Epithelial cell of proximal tubule (primary cell): ENCODE data around the gene CPSF4. TPM values are rescaled to one million over a fixed set of nuclear protein-coding genes. Genes with fewer than 3 reads are reported as not detected.

Experiments
- DNase-seq: peaks from one replicate; pipeline ENCODE4 v3.0.0-alpha.2; 2011; ENCODE audit warnings: low read depth
- H3K4me3 ChIP-seq: 2 replicates; pipeline ENCODE4 v1.5.1; 2011; ENCODE audit warnings: low read depth, mild to moderate bottlenecking, low read length
- total RNA-seq: library from RNA; depleted of rRNA; stranded (reverse); fragments of >200 nt; gene quantifications from 2 replicates; pipeline ENCODE4 v1.2.3, GENCODE V29; 2015
- TF ChIP-seq, protein P1 (sequence below): conservative IDR thresholded peaks from 2 replicates; pipeline ENCODE4 v1.5.1; 2012; ENCODE audit warnings: low read depth, mild to moderate bottlenecking, low read length

Gene CPSF4
- total RNA-seq, 1 donor from 2014 or later: 15.8 TPM

DNA sequence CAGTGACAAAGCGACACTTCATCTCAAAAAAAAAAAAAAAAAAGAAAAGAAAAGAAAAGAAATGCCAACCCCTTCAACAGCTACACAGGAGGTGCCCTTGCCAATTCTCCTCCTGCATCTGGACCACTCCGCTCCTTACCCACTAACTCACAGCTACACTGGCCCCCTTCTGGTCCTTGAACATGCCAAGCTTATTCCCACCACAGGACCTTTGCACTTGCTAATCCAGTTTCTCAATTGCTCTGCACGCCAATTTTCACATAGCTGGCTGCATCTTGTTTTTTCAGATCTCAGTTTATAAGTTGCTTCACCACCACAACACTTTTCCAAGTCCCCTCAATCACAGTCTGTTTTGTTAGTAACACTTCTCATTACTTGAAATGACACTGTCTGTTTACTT is 35.9 kb upstream of the CPSF4 start:
- no peak for DNase-seq
- TF ChIP-seq, protein P1, sequence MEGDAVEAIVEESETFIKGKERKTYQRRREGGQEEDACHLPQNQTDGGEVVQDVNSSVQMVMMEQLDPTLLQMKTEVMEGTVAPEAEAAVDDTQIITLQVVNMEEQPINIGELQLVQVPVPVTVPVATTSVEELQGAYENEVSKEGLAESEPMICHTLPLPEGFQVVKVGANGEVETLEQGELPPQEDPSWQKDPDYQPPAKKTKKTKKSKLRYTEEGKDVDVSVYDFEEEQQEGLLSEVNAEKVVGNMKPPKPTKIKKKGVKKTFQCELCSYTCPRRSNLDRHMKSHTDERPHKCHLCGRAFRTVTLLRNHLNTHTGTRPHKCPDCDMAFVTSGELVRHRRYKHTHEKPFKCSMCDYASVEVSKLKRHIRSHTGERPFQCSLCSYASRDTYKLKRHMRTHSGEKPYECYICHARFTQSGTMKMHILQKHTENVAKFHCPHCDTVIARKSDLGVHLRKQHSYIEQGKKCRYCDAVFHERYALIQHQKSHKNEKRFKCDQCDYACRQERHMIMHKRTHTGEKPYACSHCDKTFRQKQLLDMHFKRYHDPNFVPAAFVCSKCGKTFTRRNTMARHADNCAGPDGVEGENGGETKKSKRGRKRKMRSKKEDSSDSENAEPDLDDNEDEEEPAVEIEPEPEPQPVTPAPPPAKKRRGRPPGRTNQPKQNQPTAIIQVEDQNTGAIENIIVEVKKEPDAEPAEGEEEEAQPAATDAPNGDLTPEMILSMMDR: no peak
- H3K4me3 ChIP-seq: no peak overlapping the region

DNA sequence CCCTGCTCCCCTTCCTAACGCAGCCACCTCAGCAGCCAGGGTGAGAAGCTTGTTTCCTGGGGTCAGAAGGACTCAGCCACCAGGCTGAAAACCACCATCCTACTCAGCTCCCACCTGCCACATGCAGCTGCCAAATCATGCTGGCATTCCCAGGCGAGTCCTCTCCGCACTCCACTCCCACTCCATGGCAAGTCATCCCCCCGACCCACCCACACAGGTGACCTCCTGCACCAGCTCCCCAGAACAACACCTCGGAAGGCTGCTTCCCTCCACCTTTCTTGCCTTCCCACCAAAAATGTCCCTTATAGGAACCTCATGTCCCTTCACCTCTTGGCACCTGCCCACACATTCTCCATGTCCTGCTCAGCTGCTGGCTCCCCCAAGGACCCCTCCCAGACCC is 35.0 kb upstream of the CPSF4 start:
- H3K4me3 ChIP-seq: no peak overlapping the region
- TF ChIP-seq, protein P1: no peak
- no peak for DNase-seq

DNA sequence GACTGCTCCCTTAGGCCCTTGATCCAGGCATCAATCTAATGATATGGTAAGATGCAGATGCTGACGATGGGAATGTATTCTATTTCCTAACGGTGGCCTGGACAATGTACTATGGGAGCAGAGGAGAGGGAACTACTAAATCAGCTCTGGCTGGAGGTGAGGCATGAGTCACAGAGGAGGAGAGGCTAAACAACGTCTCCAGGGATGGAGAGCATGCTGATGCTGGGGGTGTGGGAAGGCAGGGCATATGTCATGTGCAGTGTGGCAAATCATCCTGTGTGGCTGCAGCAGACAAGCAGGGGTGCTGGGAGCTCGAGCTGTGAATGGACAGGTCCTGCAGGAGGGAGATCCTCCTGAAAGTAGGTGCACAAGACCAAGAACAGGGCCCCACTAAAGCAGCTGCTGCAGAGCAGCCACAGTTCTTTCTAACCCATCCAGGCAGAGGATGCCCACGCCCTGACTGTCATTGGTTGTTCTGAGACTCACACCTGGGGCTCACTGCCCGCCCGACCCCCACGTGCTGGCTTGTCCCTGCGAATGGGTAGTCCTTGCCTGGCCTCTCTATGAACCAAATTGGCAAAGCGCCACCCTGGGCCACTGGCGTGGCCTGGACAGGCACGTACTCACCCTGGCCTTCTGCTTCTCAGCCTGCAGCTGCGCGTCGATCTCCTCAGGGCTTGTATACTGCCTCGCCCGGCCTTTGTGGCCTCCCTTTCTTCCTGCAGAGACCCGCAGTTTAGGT is 34.3 kb upstream of the CPSF4 start:
- TF ChIP-seq, protein P1: no peak
- no peak overlapping the region for H3K4me3 ChIP-seq
- no peak for DNase-seq

DNA sequence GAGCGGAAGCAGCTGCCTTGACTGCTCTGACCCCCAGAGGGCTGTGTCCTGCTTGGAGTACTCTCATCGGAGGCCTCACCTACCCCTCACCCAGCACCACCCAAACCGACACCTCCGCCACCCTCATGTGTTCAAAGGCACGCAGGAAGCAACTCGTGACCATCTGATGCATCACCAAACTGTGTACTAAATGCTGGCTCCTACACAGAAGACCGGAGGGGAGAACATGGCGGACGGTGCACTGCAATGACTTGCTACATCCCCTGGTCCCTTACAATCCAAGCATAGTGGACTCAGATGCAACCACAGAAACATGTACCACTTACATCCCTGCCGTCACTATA is 33.8 kb upstream of the CPSF4 start:
- no peak for DNase-seq
- TF ChIP-seq, protein P1: no peak
- H3K4me3 ChIP-seq: no peak overlapping the region

DNA sequence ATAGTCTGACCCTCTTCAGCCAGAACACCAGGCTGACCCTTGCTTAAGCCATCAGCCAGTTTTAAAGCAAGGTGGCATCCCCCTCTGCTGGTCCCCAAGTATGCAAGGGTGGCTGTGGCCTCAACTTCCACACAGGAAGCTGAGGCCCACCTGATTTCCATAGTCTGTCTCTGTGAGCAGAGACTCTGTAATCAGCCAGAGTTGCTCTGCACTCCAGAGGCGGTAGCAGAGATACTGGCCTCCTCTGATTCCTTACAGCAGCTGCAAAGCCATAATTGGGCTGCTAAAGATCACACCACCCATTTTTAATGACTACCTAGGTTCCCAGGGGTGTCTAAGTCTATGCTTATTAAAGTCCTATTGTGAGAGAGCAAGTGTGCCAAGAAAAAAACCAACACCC is 32.2 kb upstream of the CPSF4 start:
- DNase-seq: no peak
- TF ChIP-seq, protein P1: no peak
- no peak overlapping the region for H3K4me3 ChIP-seq

DNA sequence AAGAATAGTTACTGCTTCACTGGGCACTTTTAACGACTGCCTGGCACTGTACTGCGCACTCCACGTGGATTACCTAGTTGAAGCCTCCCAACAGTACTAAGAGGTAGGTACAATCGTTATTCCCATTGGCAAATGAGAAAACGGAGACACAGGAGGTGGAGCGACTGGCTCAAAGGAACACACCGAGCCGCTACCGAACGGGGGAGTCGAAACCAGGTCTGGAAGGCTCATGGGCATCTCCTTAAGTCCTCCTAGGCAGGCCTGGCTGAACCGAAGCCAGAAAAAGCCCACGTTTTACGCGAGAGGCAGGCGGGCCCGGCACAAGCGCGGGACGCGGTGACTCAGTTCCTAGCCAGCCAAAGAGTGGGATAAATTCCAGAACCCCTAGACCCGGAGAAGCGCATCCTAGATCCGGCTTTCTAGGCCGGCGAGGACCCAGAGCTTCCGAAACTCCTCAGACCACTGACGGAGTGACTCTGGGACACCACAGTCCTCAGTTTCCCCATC is 30.8 kb upstream of the CPSF4 start:
- TF ChIP-seq, protein P1: no peak
- H3K4me3 ChIP-seq: peak overlapping the region; percentile 95
- peak; percentile 33 for DNase-seq
